ENCODE measurements around the gene THAP11. TPM values are rescaled to one million over a fixed set of nuclear protein-coding genes. Genes with fewer than 3 reads are reported as not detected.

The THAP11 gene
- total RNA-seq (10 to 100 TPM; 31.2 to 32.1 TPM), total RNA-seq (24.3 to 109 (median 61.2) reads per million in 172 experiments)
- 45.1 TPM for polyA plus RNA-seq (2013, experiment 1 of 2)
- polyA plus RNA-seq (2013, experiment 2 of 2), result 38.7 TPM

DNA sequence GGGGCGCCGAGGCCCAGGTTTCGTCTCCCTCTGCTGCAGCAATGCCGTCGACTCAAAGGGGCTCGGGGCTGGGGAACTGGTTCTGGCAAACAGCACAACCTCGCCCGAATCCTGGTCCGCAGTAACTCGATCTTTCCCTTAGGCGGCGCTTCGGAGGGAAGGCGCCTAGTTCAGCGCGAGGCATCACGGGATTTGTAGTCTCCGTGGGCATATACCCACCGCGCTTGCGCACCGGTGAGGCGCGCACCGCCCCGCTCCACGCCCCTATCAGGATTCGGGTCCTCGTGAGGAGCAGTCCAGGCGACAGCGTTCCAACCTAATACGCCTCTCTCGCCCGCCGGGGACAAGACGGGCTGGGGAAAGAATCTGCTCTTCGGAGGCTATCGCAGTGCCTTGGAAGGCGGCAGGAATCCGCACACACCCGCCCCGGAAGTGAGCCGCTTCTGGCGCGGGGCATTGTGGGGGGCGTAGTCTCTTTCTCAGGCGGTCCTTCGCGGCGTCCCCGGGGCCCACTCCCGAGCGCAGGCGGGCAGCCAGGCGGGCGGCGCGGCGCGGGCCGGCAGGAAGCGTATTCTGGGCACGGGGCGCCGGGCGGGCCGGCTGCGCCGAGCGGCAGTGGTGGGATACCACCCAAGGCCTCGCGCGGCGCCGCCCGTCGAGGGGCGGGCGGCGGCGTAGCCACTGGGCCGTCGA is at the start of gene THAP11:
TSS of gene THAP11 (plus strand) at position 505 of the 693 bp plus-strand sequence. CDS start 235 bp downstream, outside the sequence.
- DNase-seq, result peak; percentile 90 to 97 (median 94)
- H3K4me1 Mint-ChIP-seq (ENCODE audit: low read depth), result peaks cover 42% of the 10 kb centered on the region
- H3K27ac Mint-ChIP-seq, result peak within 1 kb of the TSS; percentile 95
- H3K4me3 Mint-ChIP-seq, result peak within 1 kb of the TSS; percentile 98
- intact Hi-C loops (cut with DNase I, micrococcal nuclease), result loop anchor here (1.0 to 10.0 kb wide), 3 partner anchors 50 to 617 kb away; partner anchors contain the start of genes PSKH1 (in 1 of the 2), PSMB10 (in 1 of the 2) and TMEM208 (in 1 of the 2)
- Histone ChIP-seq H3K36me3 (ENCODE audit: insufficient read depth, low read length) (peaks cover 9% of the 10 kb centered on the region), H3K27ac (ENCODE audit: low read depth in 1 of 2, low read length in 2 of 2) (peak within 1 kb of the TSS; percentile 87 to 99), H3K4me3 (ENCODE audit: low read length) (peak within 1 kb of the TSS; percentile 96), H3K4me1 (ENCODE audit: insufficient read depth, low read length) (peaks cover 50% of the 10 kb centered on the region), H3K27me3 (ENCODE audit: control insufficient read depth in 1 of 2, insufficient read depth in 2 of 2, low read length in 2 of 2) (no peaks in the 10 kb centered on the region), H3K9me3 (ENCODE audit: control insufficient read depth in 1 of 2, insufficient read depth in 1 of 2, low read length in 2 of 2) (no peaks in the 10 kb centered on the region)
- TF ChIP-seq, protein P1, sequence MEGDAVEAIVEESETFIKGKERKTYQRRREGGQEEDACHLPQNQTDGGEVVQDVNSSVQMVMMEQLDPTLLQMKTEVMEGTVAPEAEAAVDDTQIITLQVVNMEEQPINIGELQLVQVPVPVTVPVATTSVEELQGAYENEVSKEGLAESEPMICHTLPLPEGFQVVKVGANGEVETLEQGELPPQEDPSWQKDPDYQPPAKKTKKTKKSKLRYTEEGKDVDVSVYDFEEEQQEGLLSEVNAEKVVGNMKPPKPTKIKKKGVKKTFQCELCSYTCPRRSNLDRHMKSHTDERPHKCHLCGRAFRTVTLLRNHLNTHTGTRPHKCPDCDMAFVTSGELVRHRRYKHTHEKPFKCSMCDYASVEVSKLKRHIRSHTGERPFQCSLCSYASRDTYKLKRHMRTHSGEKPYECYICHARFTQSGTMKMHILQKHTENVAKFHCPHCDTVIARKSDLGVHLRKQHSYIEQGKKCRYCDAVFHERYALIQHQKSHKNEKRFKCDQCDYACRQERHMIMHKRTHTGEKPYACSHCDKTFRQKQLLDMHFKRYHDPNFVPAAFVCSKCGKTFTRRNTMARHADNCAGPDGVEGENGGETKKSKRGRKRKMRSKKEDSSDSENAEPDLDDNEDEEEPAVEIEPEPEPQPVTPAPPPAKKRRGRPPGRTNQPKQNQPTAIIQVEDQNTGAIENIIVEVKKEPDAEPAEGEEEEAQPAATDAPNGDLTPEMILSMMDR (IDR thresholded peaks at IDR 0.05), result peak; percentile 85
- H3K36me3 Mint-ChIP-seq (ENCODE audit: low read depth), result peaks cover 24% of the 10 kb centered on the region
- no peaks in the 10 kb centered on the region for H3K27me3 Mint-ChIP-seq
- peak; percentile 55 for ATAC-seq (ENCODE audit: poor library complexity)
- H3K9me3 Mint-ChIP-seq, result no peaks in the 10 kb centered on the region
- CTCF ChIA-PET, result interaction anchor here (1.2 to 4.9 kb wide), 3 partner anchors 15 to 25 kb away, joined by 3 to 41 read pairs (median 4); no protein-coding TSS in a partner anchor
- POLR2A ChIA-PET, result interaction anchor here (1.8 to 2.6 kb wide), 2 partner anchors 8 to 243 kb away, joined by 9 to 18 read pairs; partner anchors contain the start of gene NFATC3

DNA sequence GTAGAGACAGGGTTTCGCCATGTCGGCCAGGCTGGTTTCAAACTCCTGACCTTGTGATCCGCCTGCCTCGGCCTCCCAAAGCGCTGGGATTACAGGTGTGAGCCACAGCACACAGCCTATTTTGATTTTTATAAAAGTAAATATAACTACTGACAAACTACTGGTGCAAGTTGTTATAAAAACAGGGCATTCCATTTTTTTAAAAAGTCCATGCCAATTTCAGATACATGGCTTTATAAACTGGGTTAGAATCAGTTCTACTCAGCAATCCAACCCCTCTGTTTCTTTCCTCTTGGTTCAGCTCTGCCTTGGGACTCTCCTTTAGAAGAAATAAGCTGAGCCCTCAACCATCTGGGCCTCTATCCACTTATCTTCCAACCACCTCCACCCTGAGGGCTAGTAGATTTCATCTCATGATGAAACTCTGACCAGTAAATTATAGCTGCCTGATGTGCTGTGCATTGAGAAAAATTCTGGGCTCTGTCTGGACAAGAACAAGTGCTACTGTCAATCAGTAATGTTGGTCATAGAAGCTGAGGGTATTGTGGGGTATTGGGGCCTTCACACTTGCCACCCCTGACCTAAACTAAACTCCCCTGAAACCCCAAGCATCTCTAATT is 45.9 kb upstream of the THAP11 start:
- Mint-ChIP-seq H3K4me1 (ENCODE audit: low read depth) (peaks cover 40% of the 10 kb centered on the region), H3K36me3 (ENCODE audit: low read depth) (peaks cover 40% of the 10 kb centered on the region), H3K4me3 (no peak overlapping the region), H3K27me3 (no peaks in the 10 kb centered on the region), H3K27ac (peak overlapping the region; percentile 59), H3K9me3 (no peaks in the 10 kb centered on the region)
- intact Hi-C loops (cut with DNase I, micrococcal nuclease), result no loop called here
- Histone ChIP-seq H3K27me3 (ENCODE audit: control insufficient read depth in 1 of 2, insufficient read depth in 2 of 2, low read length in 2 of 2) (no peaks in the 10 kb centered on the region), H3K27ac (ENCODE audit: low read depth in 1 of 2, low read length in 2 of 2) (no peak overlapping the region), H3K36me3 (ENCODE audit: insufficient read depth, low read length) (peaks cover 19% of the 10 kb centered on the region), H3K4me1 (ENCODE audit: insufficient read depth, low read length) (peaks cover 15% of the 10 kb centered on the region), H3K4me3 (ENCODE audit: low read length) (no peak overlapping the region), H3K9me3 (ENCODE audit: control insufficient read depth in 1 of 2, insufficient read depth in 1 of 2, low read length in 2 of 2) (no peaks in the 10 kb centered on the region)
- POLR2A ChIA-PET, result no interaction called here
- ATAC-seq (ENCODE audit: poor library complexity) (no peak), DNase-seq (no peak)
- TF ChIP-seq, protein P1 (IDR thresholded peaks at IDR 0.05), result no peak
- CTCF ChIA-PET, result interaction anchor here (1.3 kb wide), 1 partner anchor 20 kb away, joined by 3 read pairs; no protein-coding TSS in a partner anchor

DNA sequence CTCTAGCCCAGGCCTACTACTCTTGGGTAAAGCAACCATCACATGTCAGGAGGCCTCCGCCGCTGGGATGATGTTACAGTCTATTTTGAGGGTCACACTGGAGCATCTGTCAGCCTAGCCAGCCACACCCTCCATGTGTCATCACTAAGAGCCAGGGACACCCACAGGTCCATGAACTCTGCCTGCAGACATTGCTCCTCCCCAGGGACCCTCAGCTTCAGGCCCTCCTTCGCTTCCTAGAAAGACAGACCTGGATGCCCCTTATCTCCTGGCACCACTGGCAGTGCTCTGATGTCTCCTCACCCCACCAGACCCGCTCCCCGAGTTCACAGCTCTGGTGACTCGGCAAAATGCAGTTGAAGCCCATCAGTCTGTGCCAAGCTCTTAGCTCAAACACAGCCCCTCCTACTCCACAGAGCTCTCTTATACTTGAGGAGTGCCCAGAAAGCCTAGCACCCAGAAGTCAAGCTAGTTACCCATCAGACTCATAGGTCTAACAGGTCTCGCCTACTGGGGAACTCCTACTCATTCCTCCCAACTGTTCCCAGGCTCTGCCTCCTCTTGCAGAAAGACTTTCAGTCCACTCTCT is 41.7 kb upstream of the THAP11 start:
- intact Hi-C loops (cut with DNase I, micrococcal nuclease), result loop anchor here in 1 of 2 experiments (10.0 kb wide), 1 partner anchor 556 kb away; the partner anchor contains the start of genes FHOD1 and SLC9A5
- CTCF ChIA-PET, result interaction anchor here (0.6 to 5.3 kb wide), 3 partner anchors 16 to 128 kb away, joined by 3 to 35 read pairs (median 4); no protein-coding TSS in a partner anchor

More for the DNA sequence above, 41.7 kb upstream of the THAP11 start:
- H3K4me3 Mint-ChIP-seq, result no peak overlapping the region
- ATAC-seq (ENCODE audit: poor library complexity) (no peak), DNase-seq (no peak)
- no peaks in the 10 kb centered on the region for H3K9me3 Mint-ChIP-seq
- H3K4me1 Mint-ChIP-seq (ENCODE audit: low read depth), result peaks cover 78% of the 10 kb centered on the region
- TF ChIP-seq, protein P1 (IDR thresholded peaks at IDR 0.05), result no peak
- POLR2A ChIA-PET, result interaction anchor here (0.6 to 0.7 kb wide), 2 partner anchors 9 to 205 kb away, joined by 3 read pairs; no protein-coding TSS in a partner anchor
- Histone ChIP-seq H3K27ac (ENCODE audit: low read depth in 1 of 2, low read length in 2 of 2) (no peak overlapping the region), H3K4me3 (ENCODE audit: low read length) (no peak overlapping the region), H3K27me3 (ENCODE audit: control insufficient read depth in 1 of 2, insufficient read depth in 2 of 2, low read length in 2 of 2) (no peaks in the 10 kb centered on the region), H3K36me3 (ENCODE audit: insufficient read depth, low read length) (peaks cover 28% of the 10 kb centered on the region), H3K9me3 (ENCODE audit: control insufficient read depth in 1 of 2, insufficient read depth in 1 of 2, low read length in 2 of 2) (no peaks in the 10 kb centered on the region), H3K4me1 (ENCODE audit: insufficient read depth, low read length) (peaks cover 49% of the 10 kb centered on the region)
- no peaks in the 10 kb centered on the region for H3K27me3 Mint-ChIP-seq
- H3K27ac Mint-ChIP-seq, result peak overlapping the region; percentile 60
- H3K36me3 Mint-ChIP-seq (ENCODE audit: low read depth), result peaks cover 76% of the 10 kb centered on the region
